Fibroblast of the aortic adventitia (primary cell): Measurements from ENCODE around the gene CYTIP. TPM values are rescaled to one million over a fixed set of nuclear protein-coding genes. Genes with fewer than 3 reads are reported as not detected.
A peak's percentile ranks its signal among the peaks of the same experiment; 100 is the strongest.

Source experiments
- DNase-seq: peaks from one replicate; pipeline ENCODE4 v3.0.0-alpha.2; 2010; ENCODE audit warnings: low read depth
- H3K4me3 ChIP-seq: 2 replicates; pipeline ENCODE4 v1.5.1; 2011; ENCODE audit warnings: low read depth, mild to moderate bottlenecking, control low read depth, low read length, moderate library complexity
- CTCF ChIP-seq: IDR thresholded peaks from 2 replicates; pipeline ENCODE4 v1.5.1; 2011; ENCODE audit warnings: mild to moderate bottlenecking, low read length, control low read depth, inconsistent platforms; ENCODE audit not compliant: insufficient read depth
- total RNA-seq: library from RNA; depleted of rRNA; stranded (reverse); fragments of >200 nt; gene quantifications from 2 replicates; pipeline ENCODE4 v1.2.3, GENCODE V29; 2012; ENCODE audit warnings: low replicate concordance

CYTIP gene
- total RNA-seq, 1 donor = 1.4 TPM

GRCh38 chr2:157444641-157445040, 752 bp upstream of the CYTIP start:
- no peak overlapping the region for H3K4me3 ChIP-seq
- TF ChIP-seq CTCF = no peak
- no peak for DNase-seq

GRCh38 chr2:157443090-157443489, 799 bp downstream of the CYTIP start:
- no peak overlapping the region for H3K4me3 ChIP-seq
- no peak for TF ChIP-seq CTCF
- DNase-seq = no peak

- TF ChIP-seq CTCF = no peak
- H3K4me3 ChIP-seq = no peak overlapping the region
- DNase-seq = no peak
These were observed 1.3 kb downstream of the CYTIP start for GRCh38 chr2:157442636-157443035.

GRCh38 chr2:157442191-157442590, 1.7 kb downstream of the CYTIP start:
- no peak for TF ChIP-seq CTCF
- no peak overlapping the region for H3K4me3 ChIP-seq
- no peak for DNase-seq

GRCh38 chr2:157441072-157441454, 2.8 kb downstream of the CYTIP start:
- TF ChIP-seq CTCF = no peak
- DNase-seq = peak; percentile 49
- no peak overlapping the region for H3K4me3 ChIP-seq

- no peak for TF ChIP-seq CTCF
- no peak overlapping the region for H3K4me3 ChIP-seq
- DNase-seq = no peak
These were observed 3.4 kb downstream of the CYTIP start for GRCh38 chr2:157440404-157441071.

GRCh38 chr2:157439824-157440186, 4.1 kb downstream of the CYTIP start:
- no peak overlapping the region for H3K4me3 ChIP-seq
- DNase-seq = no peak
- TF ChIP-seq CTCF = no peak
